Measurements from ENCODE around the gene BARHL1. TPM values are rescaled to one million over a fixed set of nuclear protein-coding genes. Genes with fewer than 3 reads are reported as not detected.

Gene BARHL1
- 1.0 and 3.1 TPM in 2 replicates for total RNA-seq (ENCODE audit: low replicate concordance)

- Histone ChIP-seq H3K79me2 (ENCODE audit: low read depth) (no peaks in the 10 kb centered on the region), H3K4me1 (peaks cover 23% of the 10 kb centered on the region), H3F3A (ENCODE audit: low read depth) (peaks cover 17% of the 10 kb centered on the region), H2AFZ (replicated peaks) (no peak within 1 kb of the TSS), H3K36me3 (no peaks in the 10 kb centered on the region), H3K9me3 (ENCODE audit: low read depth) (no peaks in the 10 kb centered on the region), H3K4me3 (peak within 1 kb of the TSS; percentile 38), H3K9ac (no peak within 1 kb of the TSS), H4K20me1 (ENCODE audit: low read depth) (peaks cover 93% of the 10 kb centered on the region), H3K27ac (no peak within 1 kb of the TSS), H3K4me2 (peak within 1 kb of the TSS; percentile 73), H3K27me3 (peaks cover 100% of the 10 kb centered on the region)
- peaks cover 3% of the 10 kb centered on the region for H3K9me3 Mint-ChIP-seq
- TF ChIP-seq EZH2phosphoT487 (IDR thresholded peaks at IDR 0.05) (no peak), EZH2 (IDR thresholded peaks at IDR 0.05) (no peak), CTCF (IDR thresholded peaks at IDR 0.05) (no peak)
- peaks cover 32% of the 10 kb centered on the region for H3K4me1 Mint-ChIP-seq
- peaks cover 85% of the 10 kb centered on the region for H3K27me3 Mint-ChIP-seq (ENCODE audit: insufficient read depth, low read depth)
- DNase-seq (ENCODE audit: low spot score) = no peak
- peak within 1 kb of the TSS; percentile 88 for H3K4me3 Mint-ChIP-seq
- H3K36me3 Mint-ChIP-seq = peaks cover 3% of the 10 kb centered on the region
- no peak within 1 kb of the TSS for H3K27ac Mint-ChIP-seq
These were observed at the start of gene BARHL1 for GRCh38 chr9:132582276-132582785. TSS of gene BARHL1 (plus strand) at chr9:132582606. CDS start at chr9:132582798, 192 bp downstream.

- Mint-ChIP-seq H3K36me3 (peaks cover 14% of the 10 kb centered on the region), H3K9me3 (peaks cover 19% of the 10 kb centered on the region), H3K27ac (no peak overlapping the region), H3K4me3 (no peak overlapping the region), H3K27me3 (ENCODE audit: insufficient read depth, low read depth) (peaks cover 7% of the 10 kb centered on the region), H3K4me1 (peaks cover 14% of the 10 kb centered on the region)
- Histone ChIP-seq H3F3A (ENCODE audit: low read depth) (peaks cover 25% of the 10 kb centered on the region), H2AFZ (replicated peaks) (no peak overlapping the region), H3K9ac (no peak overlapping the region), H4K20me1 (ENCODE audit: low read depth) (no peaks in the 10 kb centered on the region), H3K9me3 (ENCODE audit: low read depth) (peaks cover 3% of the 10 kb centered on the region), H3K4me1 (peaks cover 14% of the 10 kb centered on the region), H3K27ac (no peak overlapping the region), H3K27me3 (no peaks in the 10 kb centered on the region), H3K36me3 (no peaks in the 10 kb centered on the region), H3K4me2 (no peak overlapping the region), H3K4me3 (no peak overlapping the region), H3K79me2 (ENCODE audit: low read depth) (no peaks in the 10 kb centered on the region)
- TF ChIP-seq CTCF (IDR thresholded peaks at IDR 0.05) (no peak), EZH2phosphoT487 (IDR thresholded peaks at IDR 0.05) (no peak), EZH2 (IDR thresholded peaks at IDR 0.05) (no peak)
- DNase-seq (ENCODE audit: low spot score) = no peak
These were observed 47.6 kb upstream of the BARHL1 start for GRCh38 chr9:132534832-132535231.

GRCh38 chr9:132536124-132536523 lies 46.3 kb upstream of the BARHL1 start:
- H3F3A ChIP-seq (ENCODE audit: low read depth) = peaks cover 17% of the 10 kb centered on the region
- H4K20me1 ChIP-seq (ENCODE audit: low read depth) = no peaks in the 10 kb centered on the region
- Mint-ChIP-seq H3K4me3 (no peak overlapping the region), H3K9me3 (peaks cover 19% of the 10 kb centered on the region), H3K27ac (no peak overlapping the region), H3K27me3 (ENCODE audit: insufficient read depth, low read depth) (peaks cover 7% of the 10 kb centered on the region), H3K36me3 (peaks cover 16% of the 10 kb centered on the region), H3K4me1 (peaks cover 16% of the 10 kb centered on the region)
- no peak overlapping the region for H2AFZ ChIP-seq (replicated peaks)
- no peak overlapping the region for H3K4me2 ChIP-seq
- no peak overlapping the region for H3K4me3 ChIP-seq
- H3K4me1 ChIP-seq = peaks cover 15% of the 10 kb centered on the region
- TF ChIP-seq CTCF (IDR thresholded peaks at IDR 0.05) = no peak
- H3K27ac ChIP-seq = no peak overlapping the region
- no peaks in the 10 kb centered on the region for H3K36me3 ChIP-seq
- H3K9ac ChIP-seq = no peak overlapping the region
- no peaks in the 10 kb centered on the region for H3K79me2 ChIP-seq (ENCODE audit: low read depth)
- DNase-seq (ENCODE audit: low spot score) = no peak
- H3K9me3 ChIP-seq (ENCODE audit: low read depth) = peaks cover 3% of the 10 kb centered on the region
- H3K27me3 ChIP-seq = no peaks in the 10 kb centered on the region

Data from neural progenitor cell (in vitro differentiated cells).